ENCODE data around the gene PSG6. TPM values are rescaled to one million over a fixed set of nuclear protein-coding genes. Genes with fewer than 3 reads are reported as not detected.
"Not testable (repeated sequence)": the region's sequence is repeated elsewhere in the genome, so short reads cannot be mapped to it uniquely, and the experiment has no call there.

PSG6 gene
- total and polyA plus RNA-seq, 7 experiments from 2014 or later, result not detected

DNA sequence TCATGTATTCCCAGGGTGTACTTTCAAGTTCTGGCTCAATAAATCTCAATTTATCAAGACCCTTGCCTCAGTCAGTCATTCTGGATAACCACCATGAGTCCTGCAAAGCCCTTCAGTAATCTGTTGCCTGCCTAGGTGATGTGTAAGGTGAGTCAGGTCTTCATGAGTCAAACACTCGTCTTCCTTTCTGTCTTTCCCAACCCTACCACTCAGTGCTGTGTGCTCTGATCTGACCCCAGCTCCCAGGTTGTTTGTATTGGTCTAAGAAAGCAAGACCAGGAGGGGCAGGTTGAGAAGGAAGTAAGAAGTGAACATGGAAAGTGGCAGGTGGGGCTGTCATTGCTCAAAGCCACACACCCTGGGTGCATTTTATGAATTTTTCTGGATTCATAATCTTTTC is 20.0 kb downstream of the PSG6 start:
- H3K9me3 ChIP-seq (ENCODE audit: control insufficient read depth in 2 of 3, low read length in 3 of 3); DNase-seq; ATAC-seq; H3K36me3 Mint-ChIP-seq; POLR2A ChIA-PET; CTCF ChIA-PET; H3K27ac ChIP-seq (ENCODE audit: low read depth, low read length); H3K27me3 ChIP-seq (ENCODE audit: control insufficient read depth in 2 of 2, insufficient read depth in 2 of 2, low read length in 2 of 2); H3K27ac Mint-ChIP-seq; H3K4me1 ChIP-seq (ENCODE audit: control insufficient read depth in 2 of 2, insufficient read depth in 2 of 2, low read length in 2 of 2); H3K4me3 Mint-ChIP-seq; H3K4me3 ChIP-seq (ENCODE audit: low read length); intact Hi-C loops (cut with micrococcal nuclease); H3K36me3 ChIP-seq (ENCODE audit: control insufficient read depth in 2 of 3, insufficient read depth in 3 of 3, low read length in 3 of 3); H3K4me1 Mint-ChIP-seq: not testable (repeated sequence)
- peaks cover 0 to 46% (median 29%) of the 10 kb centered on the region in 5 donors for H3K27me3 Mint-ChIP-seq
- H3K9me3 Mint-ChIP-seq, result peaks cover 0 to 48% (median 14%) of the 10 kb centered on the region in 11 donors

DNA sequence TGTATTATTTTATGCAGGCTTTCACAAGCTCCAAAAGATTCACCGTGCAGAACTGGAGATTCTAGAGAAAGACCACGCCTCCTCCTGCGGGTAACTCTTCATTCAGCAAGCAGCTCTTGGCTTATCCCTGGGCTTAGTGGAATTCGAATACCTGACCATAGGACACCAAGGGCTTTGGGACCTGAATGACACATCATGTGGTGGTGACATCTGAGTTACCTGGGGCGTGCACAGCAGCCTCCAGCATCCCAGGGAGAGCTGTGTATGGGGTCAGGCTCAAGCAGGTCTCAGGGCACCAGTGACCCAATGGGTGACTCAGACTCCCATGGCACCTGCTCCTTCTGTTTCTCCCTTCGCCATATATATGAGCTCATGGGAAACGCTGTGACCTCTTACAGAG is 27.2 kb downstream of the PSG6 start:
- Mint-ChIP-seq H3K27me3 (peaks cover 3 to 26% (median 15%) of the 10 kb centered on the region in 5 donors), H3K9me3 (peaks cover 0 to 54% (median 17%) of the 10 kb centered on the region in 11 donors)
- H3K27ac ChIP-seq (ENCODE audit: low read depth, low read length); H3K4me1 Mint-ChIP-seq; ATAC-seq; H3K27me3 ChIP-seq (ENCODE audit: control insufficient read depth in 2 of 2, insufficient read depth in 2 of 2, low read length in 2 of 2); H3K9me3 ChIP-seq (ENCODE audit: control insufficient read depth in 2 of 3, low read length in 3 of 3); intact Hi-C loops (cut with micrococcal nuclease); H3K36me3 ChIP-seq (ENCODE audit: control insufficient read depth in 2 of 3, insufficient read depth in 3 of 3, low read length in 3 of 3); POLR2A ChIA-PET; H3K36me3 Mint-ChIP-seq; H3K27ac Mint-ChIP-seq; H3K4me1 ChIP-seq (ENCODE audit: control insufficient read depth in 2 of 2, insufficient read depth in 2 of 2, low read length in 2 of 2); H3K4me3 Mint-ChIP-seq; H3K4me3 ChIP-seq (ENCODE audit: low read length); DNase-seq; CTCF ChIA-PET: not testable (repeated sequence)

DNA sequence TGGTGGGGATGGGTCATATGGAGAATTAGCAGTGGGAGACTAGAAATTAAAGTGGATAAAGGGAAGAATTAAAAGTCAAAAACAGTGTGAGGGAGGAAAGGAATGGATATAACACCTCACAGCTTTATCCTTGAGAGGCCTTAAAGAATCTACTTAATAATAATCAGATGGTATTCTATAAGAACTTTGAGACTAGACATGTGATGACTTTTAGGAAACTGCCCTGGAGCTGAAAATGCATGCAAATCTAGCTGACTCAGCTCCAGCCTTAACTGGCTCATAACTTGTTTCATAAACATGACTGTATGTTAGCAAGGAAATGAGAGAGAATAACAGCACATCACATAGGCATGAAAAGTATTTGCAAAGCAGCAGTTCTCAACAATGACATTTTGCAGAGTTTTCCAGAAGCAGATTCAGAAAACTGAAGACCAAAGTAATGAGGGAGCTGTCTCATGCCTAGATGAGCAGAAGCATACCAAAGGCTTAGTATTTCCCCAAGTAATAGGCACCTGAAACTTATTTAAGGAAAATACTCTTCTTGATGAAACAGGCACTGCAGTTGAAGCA is 29.7 kb downstream of the PSG6 start:
- H3K4me1 Mint-ChIP-seq, CTCF ChIA-PET: not testable (repeated sequence)

DNA sequence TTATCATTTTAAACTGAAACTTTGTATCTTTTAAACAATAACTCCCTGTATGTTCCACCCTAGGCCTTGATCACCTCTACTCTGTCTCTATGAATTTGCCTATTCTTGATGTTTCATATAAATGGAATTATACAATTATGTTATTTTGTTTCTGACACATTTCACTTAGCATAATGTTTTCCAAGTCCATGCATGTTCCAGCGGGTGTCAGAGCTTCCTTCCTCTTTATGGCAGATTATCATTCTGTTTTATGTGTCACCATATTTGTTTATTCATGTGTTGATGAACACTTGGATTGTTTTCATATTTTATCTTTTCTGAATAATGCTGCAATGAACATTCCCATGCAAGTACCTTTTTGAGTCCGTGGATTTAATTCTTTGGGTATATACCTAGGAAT is 35.0 kb downstream of the PSG6 start:
- intact Hi-C loops (cut with micrococcal nuclease), result not testable (repeated sequence)

More for the DNA sequence above, 29.7 kb downstream of the PSG6 start:
- H3K36me3 Mint-ChIP-seq; H3K4me3 Mint-ChIP-seq; H3K27ac Mint-ChIP-seq; H3K9me3 ChIP-seq (ENCODE audit: control insufficient read depth in 2 of 3, low read length in 3 of 3); H3K27me3 ChIP-seq (ENCODE audit: control insufficient read depth in 2 of 2, insufficient read depth in 2 of 2, low read length in 2 of 2); ATAC-seq; intact Hi-C loops (cut with micrococcal nuclease); DNase-seq; H3K27ac ChIP-seq (ENCODE audit: low read depth, low read length); H3K4me3 ChIP-seq (ENCODE audit: low read length); H3K36me3 ChIP-seq (ENCODE audit: control insufficient read depth in 2 of 3, insufficient read depth in 3 of 3, low read length in 3 of 3); H3K4me1 ChIP-seq (ENCODE audit: control insufficient read depth in 2 of 2, insufficient read depth in 2 of 2, low read length in 2 of 2); POLR2A ChIA-PET: not testable (repeated sequence)
- H3K9me3 Mint-ChIP-seq, result peaks cover 0 to 35% (median 11%) of the 10 kb centered on the region in 11 donors
- peaks cover 3 to 49% (median 39%) of the 10 kb centered on the region in 5 donors for H3K27me3 Mint-ChIP-seq

DNA sequence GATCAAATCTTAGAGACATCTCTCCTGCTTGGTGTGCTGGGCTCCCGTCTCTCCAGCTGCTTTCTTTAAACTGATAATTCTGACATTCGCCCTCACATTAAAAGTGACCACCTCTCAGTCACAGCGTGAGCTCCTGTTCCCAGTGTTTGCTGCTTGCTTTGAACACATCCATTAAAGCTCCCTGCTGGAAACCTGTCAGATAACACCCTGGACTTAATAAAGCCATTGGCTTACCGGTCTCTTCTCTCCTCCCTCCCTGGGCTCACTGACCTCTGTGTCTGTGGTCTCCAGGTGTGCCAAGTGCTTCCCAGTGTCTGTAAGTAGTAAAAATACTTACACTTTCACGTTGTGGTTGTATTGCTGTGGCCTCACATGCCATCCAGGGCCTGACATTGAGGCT is 35.7 kb downstream of the PSG6 start:
- H3K27me3 Mint-ChIP-seq, result peaks cover 3 to 62% (median 39%) of the 10 kb centered on the region in 5 donors
- H3K4me1 ChIP-seq (ENCODE audit: control insufficient read depth in 2 of 2, insufficient read depth in 2 of 2, low read length in 2 of 2); H3K9me3 ChIP-seq (ENCODE audit: control insufficient read depth in 2 of 3, low read length in 3 of 3); H3K27ac ChIP-seq (ENCODE audit: low read depth, low read length); H3K4me1 Mint-ChIP-seq; POLR2A ChIA-PET; H3K4me3 ChIP-seq (ENCODE audit: low read length); H3K9me3 Mint-ChIP-seq; intact Hi-C loops (cut with micrococcal nuclease); H3K27me3 ChIP-seq (ENCODE audit: control insufficient read depth in 2 of 2, insufficient read depth in 2 of 2, low read length in 2 of 2); ATAC-seq; H3K36me3 Mint-ChIP-seq; H3K4me3 Mint-ChIP-seq; H3K36me3 ChIP-seq (ENCODE audit: control insufficient read depth in 2 of 3, insufficient read depth in 3 of 3, low read length in 3 of 3); H3K27ac Mint-ChIP-seq; CTCF ChIA-PET; DNase-seq: not testable (repeated sequence)

More for the DNA sequence above, 35.0 kb downstream of the PSG6 start:
- H3K36me3 ChIP-seq (ENCODE audit: control insufficient read depth in 2 of 3, insufficient read depth in 3 of 3, low read length in 3 of 3); POLR2A ChIA-PET; H3K27me3 ChIP-seq (ENCODE audit: control insufficient read depth in 2 of 2, insufficient read depth in 2 of 2, low read length in 2 of 2); H3K9me3 Mint-ChIP-seq; ATAC-seq; H3K4me1 ChIP-seq (ENCODE audit: control insufficient read depth in 2 of 2, insufficient read depth in 2 of 2, low read length in 2 of 2); DNase-seq; H3K4me3 Mint-ChIP-seq; H3K36me3 Mint-ChIP-seq; H3K9me3 ChIP-seq (ENCODE audit: control insufficient read depth in 2 of 3, low read length in 3 of 3); H3K4me1 Mint-ChIP-seq; H3K4me3 ChIP-seq (ENCODE audit: low read length); H3K27ac Mint-ChIP-seq; H3K27ac ChIP-seq (ENCODE audit: low read depth, low read length): not testable (repeated sequence)
- peaks cover 3 to 68% (median 42%) of the 10 kb centered on the region in 5 donors for H3K27me3 Mint-ChIP-seq
- CTCF ChIA-PET, result interaction anchor here (0.6 kb wide), 1 partner anchor 55 kb away, joined by 3 read pairs; no protein-coding TSS in a partner anchor

DNA sequence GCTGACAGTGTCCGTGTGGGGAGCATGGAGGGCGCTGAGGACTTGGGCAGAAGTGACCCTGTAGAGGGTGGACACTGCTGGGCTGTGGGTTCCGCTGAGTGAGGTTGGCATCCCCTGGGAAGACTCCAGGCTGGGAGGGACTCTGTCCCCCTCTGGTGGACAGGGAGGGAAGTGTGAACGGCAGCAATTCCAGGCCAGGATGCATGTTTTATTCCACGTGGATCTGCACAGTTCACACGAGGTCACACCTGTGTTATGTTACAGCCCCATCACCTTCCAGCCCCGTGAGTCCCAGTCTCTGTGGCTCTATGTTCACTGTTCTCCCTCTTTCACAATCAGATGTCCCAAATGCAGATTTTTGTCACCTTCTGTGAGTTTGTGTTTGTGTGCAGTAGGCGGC is 36.4 kb downstream of the PSG6 start:
- H3K27me3 ChIP-seq (ENCODE audit: control insufficient read depth in 2 of 2, insufficient read depth in 2 of 2, low read length in 2 of 2); H3K36me3 Mint-ChIP-seq; H3K27ac Mint-ChIP-seq; intact Hi-C loops (cut with micrococcal nuclease); H3K4me1 ChIP-seq (ENCODE audit: control insufficient read depth in 2 of 2, insufficient read depth in 2 of 2, low read length in 2 of 2); DNase-seq; CTCF ChIA-PET; H3K9me3 ChIP-seq (ENCODE audit: control insufficient read depth in 2 of 3, low read length in 3 of 3); H3K4me3 Mint-ChIP-seq; ATAC-seq; POLR2A ChIA-PET; H3K9me3 Mint-ChIP-seq; H3K36me3 ChIP-seq (ENCODE audit: control insufficient read depth in 2 of 3, insufficient read depth in 3 of 3, low read length in 3 of 3); H3K4me1 Mint-ChIP-seq; H3K27ac ChIP-seq (ENCODE audit: low read depth, low read length); H3K4me3 ChIP-seq (ENCODE audit: low read length): not testable (repeated sequence)
- H3K27me3 Mint-ChIP-seq, result peaks cover 3 to 56% (median 36%) of the 10 kb centered on the region in 5 donors

DNA sequence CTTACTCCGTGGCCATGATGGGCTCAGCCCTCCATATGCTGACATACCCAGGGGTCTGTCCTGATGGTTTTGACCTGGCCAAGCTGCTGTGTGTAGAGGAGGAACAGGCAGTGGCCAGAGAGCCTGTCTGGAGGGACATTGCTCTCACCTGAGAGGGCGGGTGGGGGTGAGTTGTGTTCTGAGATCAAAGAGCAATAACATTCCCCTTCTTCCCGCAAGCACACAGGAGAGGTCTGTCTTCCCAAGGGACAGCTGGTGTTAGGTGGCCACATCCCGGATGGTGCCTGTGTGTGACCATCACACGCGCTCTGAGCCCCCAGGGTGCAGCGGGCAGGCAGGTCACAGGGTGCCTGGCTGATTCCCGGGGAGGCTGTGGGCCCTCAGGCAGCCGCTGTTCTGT is 37.1 kb downstream of the PSG6 start:
- H3K27ac ChIP-seq (ENCODE audit: low read depth, low read length); ATAC-seq; DNase-seq; H3K27me3 ChIP-seq (ENCODE audit: control insufficient read depth in 2 of 2, insufficient read depth in 2 of 2, low read length in 2 of 2); H3K9me3 ChIP-seq (ENCODE audit: control insufficient read depth in 2 of 3, low read length in 3 of 3); H3K4me1 ChIP-seq (ENCODE audit: control insufficient read depth in 2 of 2, insufficient read depth in 2 of 2, low read length in 2 of 2); H3K36me3 Mint-ChIP-seq; CTCF ChIA-PET; H3K27ac Mint-ChIP-seq; H3K4me3 ChIP-seq (ENCODE audit: low read length); POLR2A ChIA-PET; H3K4me1 Mint-ChIP-seq; intact Hi-C loops (cut with micrococcal nuclease); H3K9me3 Mint-ChIP-seq; H3K36me3 ChIP-seq (ENCODE audit: control insufficient read depth in 2 of 3, insufficient read depth in 3 of 3, low read length in 3 of 3); H3K4me3 Mint-ChIP-seq: not testable (repeated sequence)
- peaks cover 0 to 49% (median 29%) of the 10 kb centered on the region in 5 donors for H3K27me3 Mint-ChIP-seq
